Measurements from ENCODE around the gene CDH15. TPM values are rescaled to one million over a fixed set of nuclear protein-coding genes. Genes with fewer than 3 reads are reported as not detected.
A peak's percentile ranks its signal among the peaks of the same experiment; 100 is the strongest.

Gene CDH15
- total and polyA plus RNA-seq, 2 donors (not counting 1 experiment from before 2014, with no cell fraction given), result not detected

GRCh38 chr16:89187032-89187769 is 15.7 kb downstream of the CDH15 start:
- no peaks in the 10 kb centered on the region for H3K27me3 Mint-ChIP-seq
- no peaks in the 10 kb centered on the region for H4K20me1 ChIP-seq (ENCODE audit: control insufficient read depth, insufficient read depth, low read length, poor library complexity, severe bottlenecking)
- H3K4me2 ChIP-seq (replicated peaks; ENCODE audit: low read depth, low read length, poor library complexity, severe bottlenecking), result no peak overlapping the region
- H3K4me3 Mint-ChIP-seq, result no peak overlapping the region
- no peaks in the 10 kb centered on the region for H3K9me3 Mint-ChIP-seq (ENCODE audit: insufficient read depth)
- ATAC-seq (ENCODE audit: low read depth) (peak; percentile 55), DNase-seq (peak; percentile 66)
- WGBS (ENCODE audit: insufficient coverage), result 53% methylated on average over 18 of the region's 19 CpGs
- no peaks in the 10 kb centered on the region for H3K79me2 ChIP-seq (ENCODE audit: control insufficient read depth, insufficient read depth, low read length)
- TF ChIP-seq EZH2 (IDR thresholded peaks at IDR 0.05; ENCODE audit: borderline replicate concordance, insufficient read depth, low read depth, low read length, poor library complexity, severe bottlenecking) (no peak), CTCF (IDR thresholded peaks at IDR 0.05) (no peak)
- no peak overlapping the region for H3K27ac ChIP-seq (ENCODE audit: low read length in 2 of 2)
- no peaks in the 10 kb centered on the region for H3K4me1 ChIP-seq (ENCODE audit: control insufficient read depth in 2 of 2, insufficient read depth in 2 of 2, low read length in 2 of 2)
- H3K27ac Mint-ChIP-seq, result peak overlapping the region; percentile 84
- peaks cover 0 to 3% (median 0%) of the 10 kb centered on the region in 4 experiments for H3K27me3 ChIP-seq (replicated peaks in 1 of 4; ENCODE audit: control extremely low read depth in 1 of 4, control insufficient read depth in 3 of 4, insufficient read depth in 4 of 4, low read length in 3 of 4)
- POLR2A ChIA-PET, result no interaction called here
- CTCF ChIA-PET, result no interaction called here
- peaks cover 0 to 16% (median 0%) of the 10 kb centered on the region in 3 donors for H3K9me3 ChIP-seq (ENCODE audit: control extremely low read depth in 1 of 3, control insufficient read depth in 2 of 3, insufficient read depth in 1 of 3, low read length in 2 of 3)
- H3K36me3 ChIP-seq (replicated peaks in 1 of 2; ENCODE audit: control extremely low read depth in 1 of 2, control insufficient read depth in 1 of 2, extremely low read depth in 1 of 2, insufficient read depth in 2 of 2, low read length in 1 of 2), result no peaks in the 10 kb centered on the region
- no peak overlapping the region for H3K9ac ChIP-seq (ENCODE audit: low read length)
- H3K4me1 Mint-ChIP-seq, result peaks cover 3% of the 10 kb centered on the region
- no peak overlapping the region for H3K4me3 ChIP-seq (ENCODE audit: control extremely low read depth in 1 of 5, extremely low read depth in 1 of 5, insufficient read depth in 1 of 5, low read depth in 2 of 5, low read length in 4 of 5)
- intact Hi-C loops (cut with micrococcal nuclease), result no loop called here
- no peak overlapping the region for H2AFZ ChIP-seq (ENCODE audit: insufficient read depth, low read depth, low read length, poor library complexity, severe bottlenecking)

- DNase-seq (no peak), ATAC-seq (ENCODE audit: low read depth) (peak; percentile 19)
- TF ChIP-seq CTCF (IDR thresholded peaks at IDR 0.05) (no peak), EZH2 (IDR thresholded peaks at IDR 0.05; ENCODE audit: borderline replicate concordance, insufficient read depth, low read depth, low read length, poor library complexity, severe bottlenecking) (no peak)
- Histone ChIP-seq H3K27me3 (replicated peaks in 1 of 4; ENCODE audit: control extremely low read depth in 1 of 4, control insufficient read depth in 3 of 4, insufficient read depth in 4 of 4, low read length in 3 of 4) (peaks cover 0 to 3% (median 0%) of the 10 kb centered on the region in 4 experiments), H2AFZ (ENCODE audit: insufficient read depth, low read depth, low read length, poor library complexity, severe bottlenecking) (no peak overlapping the region), H3K9ac (ENCODE audit: low read length) (no peak overlapping the region), H3K9me3 (ENCODE audit: control extremely low read depth in 1 of 3, control insufficient read depth in 2 of 3, insufficient read depth in 1 of 3, low read length in 2 of 3) (peaks cover 0 to 22% (median 0%) of the 10 kb centered on the region in 3 donors), H3K4me2 (replicated peaks; ENCODE audit: low read depth, low read length, poor library complexity, severe bottlenecking) (no peak overlapping the region), H3K27ac (ENCODE audit: low read length in 2 of 2) (no peak overlapping the region), H4K20me1 (ENCODE audit: control insufficient read depth, insufficient read depth, low read length, poor library complexity, severe bottlenecking) (no peaks in the 10 kb centered on the region), H3K36me3 (replicated peaks in 1 of 2; ENCODE audit: control extremely low read depth in 1 of 2, control insufficient read depth in 1 of 2, extremely low read depth in 1 of 2, insufficient read depth in 2 of 2, low read length in 1 of 2) (no peaks in the 10 kb centered on the region), H3K4me3 (ENCODE audit: control extremely low read depth in 1 of 5, extremely low read depth in 1 of 5, insufficient read depth in 1 of 5, low read depth in 2 of 5, low read length in 4 of 5) (no peak overlapping the region), H3K4me1 (ENCODE audit: control insufficient read depth in 2 of 2, insufficient read depth in 2 of 2, low read length in 2 of 2) (no peaks in the 10 kb centered on the region), H3K79me2 (ENCODE audit: control insufficient read depth, insufficient read depth, low read length) (no peaks in the 10 kb centered on the region)
- 73% methylated on average over 16 of the region's 19 CpGs for WGBS (ENCODE audit: insufficient coverage)
- H3K9me3 Mint-ChIP-seq (ENCODE audit: insufficient read depth), result no peaks in the 10 kb centered on the region
- intact Hi-C loops (cut with micrococcal nuclease), result no loop called here
- H3K27me3 Mint-ChIP-seq, result no peaks in the 10 kb centered on the region
- peaks cover 3% of the 10 kb centered on the region for H3K4me1 Mint-ChIP-seq
- no peak overlapping the region for H3K4me3 Mint-ChIP-seq
- POLR2A ChIA-PET, result no interaction called here
- CTCF ChIA-PET, result no interaction called here
- H3K27ac Mint-ChIP-seq, result peak overlapping the region; percentile 84
Observed at GRCh38 chr16:89187770-89188392, 16.3 kb downstream of the CDH15 start.
